CD4-positive, CD25-positive, alpha-beta regulatory T cell (primary cell): Measurements from ENCODE around the gene IGF1R. TPM values are rescaled to one million over a fixed set of nuclear protein-coding genes. Genes with fewer than 3 reads are reported as not detected.

ENCODE experiments used
- ATAC-seq, 2 donors: fragments of 150-1000 bp; cut with Tn5 transposase; one replicate each; pipeline ENCODE4 v1.10.0; 2021; ENCODE audit warnings: low read depth in 2 of 2, moderate number of reproducible peaks in 2 of 2, moderate library complexity in 1 of 2
- DNase-seq, 3 donors: peaks; one replicate each; pipeline versions ENCODE4 v3.0.0 to v3.0.0-alpha.2; 2012 to 2022; ENCODE audit warnings: mixed read lengths in 1 of 3
- H3K27ac ChIP-seq: one replicate; pipeline ENCODE4 v1.7.0; 2013; ENCODE audit warnings: mild to moderate bottlenecking, low read length; ENCODE audit not compliant: insufficient read depth, poor library complexity, severe bottlenecking
- H3K27me3 ChIP-seq: one replicate; pipeline ENCODE4 v1.7.0; 2013; ENCODE audit warnings: low read length; ENCODE audit not compliant: control insufficient read depth, insufficient read depth
- H3K36me3 ChIP-seq: one replicate; pipeline ENCODE4 v1.7.0; 2013; ENCODE audit warnings: mild to moderate bottlenecking, low read length, moderate library complexity; ENCODE audit not compliant: control insufficient read depth, insufficient read depth
- H3K4me1 ChIP-seq: 2 replicates; pipeline ENCODE4 v1.7.0; 2013; ENCODE audit warnings: mild to moderate bottlenecking, low read length; ENCODE audit not compliant: insufficient read depth, control insufficient read depth, poor library complexity, severe bottlenecking
- H3K4me3 ChIP-seq: one replicate; pipeline ENCODE4 v1.7.0; 2013; ENCODE audit warnings: low read depth, mild to moderate bottlenecking, low read length, moderate library complexity
- H3K9me3 ChIP-seq, 2 experiments: 1 replicate in 1 of 2; 2 replicates in 1 of 2; pipeline ENCODE4 v1.7.0; 2013; ENCODE audit warnings: low read length in 2 of 2, mild to moderate bottlenecking in 1 of 2, moderate library complexity in 1 of 2; ENCODE audit not compliant: control insufficient read depth in 2 of 2
- H3K27ac Mint-ChIP-seq, 3 donors: one replicate each; pipeline ENCODE4 v1.8.0; 2020 to 2022; ENCODE audit warnings: mild to moderate bottlenecking in 3 of 3, mixed read lengths in 3 of 3, moderate library complexity in 2 of 3
- H3K27me3 Mint-ChIP-seq: one replicate; pipeline ENCODE4 v1.8.0; 2022; ENCODE audit warnings: mild to moderate bottlenecking, mixed read lengths
- H3K36me3 Mint-ChIP-seq: one replicate; pipeline ENCODE4 v1.8.0; 2020; ENCODE audit warnings: mixed read lengths
- H3K4me1 Mint-ChIP-seq, 4 donors: one replicate each; pipeline ENCODE4 v1.8.0; 2020 to 2022; ENCODE audit warnings: mixed read lengths in 4 of 4, mild to moderate bottlenecking in 1 of 4
- H3K4me3 Mint-ChIP-seq, 4 donors: one replicate each; pipeline ENCODE4 v1.8.0; 2020 to 2022; ENCODE audit warnings: mild to moderate bottlenecking in 4 of 4, mixed read lengths in 4 of 4, moderate library complexity in 3 of 4
- H3K9me3 Mint-ChIP-seq, 7 donors: one replicate each; pipeline ENCODE4 v1.8.0; 2020 to 2022; ENCODE audit warnings: mixed read lengths in 7 of 7, mild to moderate bottlenecking in 3 of 7, moderate library complexity in 2 of 7
- polyA plus RNA-seq, 4 donors: library from polyadenylated mRNA; unstranded; fragments of 300-500 nt; fragmentation: Illumina TruSeq; gene quantifications; one replicate each; pipeline ENCODE4 v1.2.3, GENCODE V29; 2021
- total RNA-seq: library from RNA; stranded (reverse); gene quantifications from one replicate; pipeline ENCODE4 v1.2.3, GENCODE V29; 2022

IGF1R gene
- total RNA-seq (14.2 TPM), polyA plus RNA-seq (1 to 10 TPM; 1.6 to 4.2 (median 2.8) TPM)

- peaks cover 47% of the 10 kb centered on the region for H3K27me3 Mint-ChIP-seq
- H3K4me3 ChIP-seq = peak within 1 kb of the TSS; percentile 51
- H3K36me3 Mint-ChIP-seq = no peaks in the 10 kb centered on the region
- peak within 1 kb of the TSS; percentile 32 to 90 (median 86) for H3K4me3 Mint-ChIP-seq
- DNase-seq (peak; percentile 67 to 91 (median 84)), ATAC-seq (peak; percentile 72 to 78)
- H3K27ac Mint-ChIP-seq = peak within 1 kb of the TSS in 2 of 3 donors; percentile 74 to 89
- H3K9me3 Mint-ChIP-seq = peaks cover 0 to 5% (median 0%) of the 10 kb centered on the region in 7 donors
- H3K27me3 ChIP-seq = peaks cover 32% of the 10 kb centered on the region
- H3K4me1 Mint-ChIP-seq = peaks cover 0 to 27% (median 21%) of the 10 kb centered on the region in 4 donors
- H3K9me3 ChIP-seq = no peaks in the 10 kb centered on the region
- peaks cover 34% of the 10 kb centered on the region for H3K4me1 ChIP-seq
- H3K27ac ChIP-seq = peak within 1 kb of the TSS; percentile 80
- H3K36me3 ChIP-seq = no peaks in the 10 kb centered on the region
These were observed at the start of gene IGF1R for GRCh38 chr15:98647774-98648653. Gene IGF1R (plus strand): TSS chr15:98648539. CDS start chr15:98649582, 1,043 bp downstream.

DNA sequence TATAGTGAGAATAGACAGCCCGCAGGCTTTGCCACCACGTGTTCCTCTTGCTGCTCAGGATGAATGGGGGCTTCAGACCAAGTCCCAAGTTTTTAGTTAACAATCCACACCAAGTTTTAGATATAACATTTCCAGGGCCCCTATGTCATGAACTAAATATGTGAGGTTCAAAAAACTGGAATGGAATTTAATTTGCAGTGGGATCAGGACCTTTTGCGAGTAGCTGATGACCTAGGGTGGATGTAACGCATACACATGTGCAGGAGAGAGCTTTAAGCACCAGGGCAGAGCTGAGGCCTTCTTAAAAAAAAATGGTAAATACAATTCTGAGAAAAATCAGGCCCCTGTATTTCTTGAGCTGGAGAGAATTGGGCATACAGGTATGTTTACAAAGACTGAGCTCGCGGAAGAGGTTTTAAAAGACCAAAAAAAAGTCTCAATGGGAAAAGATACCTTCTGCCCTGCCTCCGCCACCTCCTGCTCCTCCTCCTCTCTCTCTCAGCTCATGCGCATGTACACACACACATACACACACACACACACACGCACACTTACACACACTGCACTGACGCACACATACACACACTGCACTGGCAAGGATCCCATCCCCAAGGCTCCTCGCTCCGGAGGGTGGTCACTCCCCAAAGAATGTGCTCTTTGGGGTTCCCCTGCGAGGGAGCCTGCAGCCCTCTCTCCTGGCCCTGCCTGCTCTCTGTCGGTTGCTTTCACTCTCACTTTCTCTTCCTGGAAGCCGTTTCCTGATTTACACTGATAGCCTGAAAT is 48.2 kb upstream of the IGF1R start:
- H3K4me1 Mint-ChIP-seq = peaks cover 5 to 17% (median 11%) of the 10 kb centered on the region in 4 donors
- peak overlapping the region in 3 of 4 donors; percentile 88 to 91 (median 90) for H3K4me3 Mint-ChIP-seq
- Histone ChIP-seq H3K4me1 (peaks cover 7% of the 10 kb centered on the region), H3K27ac (no peak overlapping the region), H3K36me3 (no peaks in the 10 kb centered on the region), H3K4me3 (peak overlapping the region; percentile 65), H3K9me3 (no peaks in the 10 kb centered on the region), H3K27me3 (no peaks in the 10 kb centered on the region)
- DNase-seq (peak in 2 of 3 donors; percentile 13 to 77), ATAC-seq (peak; percentile 65 to 68)
- peaks cover 0 to 1% (median 0%) of the 10 kb centered on the region in 7 donors for H3K9me3 Mint-ChIP-seq
- H3K36me3 Mint-ChIP-seq = no peaks in the 10 kb centered on the region
- H3K27me3 Mint-ChIP-seq = no peaks in the 10 kb centered on the region
- H3K27ac Mint-ChIP-seq = peak overlapping the region; percentile 57 to 95 (median 90)

- no peaks in the 10 kb centered on the region for H3K27me3 Mint-ChIP-seq
These were observed 43.4 kb upstream of the IGF1R start for GRCh38 chr15:98604983-98605382.

DNA sequence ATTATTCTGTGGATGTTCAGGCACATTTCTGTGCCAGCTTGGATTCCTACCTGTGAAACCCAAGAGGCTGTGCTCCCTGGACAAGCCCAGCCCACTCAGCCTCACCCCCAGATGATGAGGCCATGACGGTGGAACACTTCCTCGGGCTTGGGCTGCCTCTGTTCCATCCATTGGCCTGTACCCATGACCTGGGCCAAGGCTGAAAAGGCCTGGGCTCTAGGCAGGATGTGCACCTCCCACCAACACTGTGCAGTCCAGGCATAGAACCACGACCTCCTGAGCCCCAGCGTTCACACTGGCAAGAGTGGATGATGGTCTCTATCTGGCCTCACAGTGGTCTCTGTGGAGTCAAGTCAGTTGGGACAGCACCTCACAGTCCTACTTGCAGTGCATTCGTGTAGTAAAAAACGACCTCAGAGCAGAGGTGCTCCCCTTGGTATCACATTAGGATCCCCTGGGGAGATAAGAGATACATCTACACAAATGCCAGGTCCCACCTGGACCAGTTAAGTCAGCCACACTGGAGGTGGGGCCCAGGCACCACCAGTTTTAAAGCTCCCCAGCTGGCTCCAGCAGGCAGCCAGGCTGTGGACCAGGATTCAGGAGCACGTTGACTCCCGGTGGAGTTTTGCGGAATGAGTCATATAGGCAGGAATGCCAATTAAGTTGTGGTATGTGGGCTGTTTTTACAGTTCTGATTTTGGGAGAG is 39.0 kb upstream of the IGF1R start:
- Mint-ChIP-seq H3K27ac (no peak overlapping the region), H3K36me3 (no peaks in the 10 kb centered on the region), H3K4me3 (no peak overlapping the region), H3K4me1 (peaks cover 0 to 9% (median 2%) of the 10 kb centered on the region in 4 donors), H3K9me3 (no peaks in the 10 kb centered on the region), H3K27me3 (no peaks in the 10 kb centered on the region)
- H3K27ac ChIP-seq = no peak overlapping the region
- no peaks in the 10 kb centered on the region for H3K4me1 ChIP-seq
- DNase-seq = no peak
- H3K36me3 ChIP-seq = no peaks in the 10 kb centered on the region
- H3K4me3 ChIP-seq = no peak overlapping the region
- H3K9me3 ChIP-seq = no peaks in the 10 kb centered on the region
- H3K27me3 ChIP-seq = no peaks in the 10 kb centered on the region
- ATAC-seq = no peak

More at GRCh38 chr15:98604983-98605382, 43.4 kb upstream of the IGF1R start:
- H3K4me3 ChIP-seq = no peak overlapping the region
- H3K9me3 ChIP-seq = no peaks in the 10 kb centered on the region
- no peak overlapping the region for H3K27ac ChIP-seq
- H3K9me3 Mint-ChIP-seq = no peaks in the 10 kb centered on the region
- DNase-seq (no peak), ATAC-seq (no peak)
- H3K36me3 Mint-ChIP-seq = no peaks in the 10 kb centered on the region
- no peak overlapping the region for H3K27ac Mint-ChIP-seq
- peaks cover 5 to 9% (median 8%) of the 10 kb centered on the region in 4 donors for H3K4me1 Mint-ChIP-seq
- no peaks in the 10 kb centered on the region for H3K27me3 ChIP-seq
- peaks cover 2% of the 10 kb centered on the region for H3K4me1 ChIP-seq
- H3K4me3 Mint-ChIP-seq = no peak overlapping the region
- H3K36me3 ChIP-seq = no peaks in the 10 kb centered on the region

- H3K27ac ChIP-seq = no peak overlapping the region
- Mint-ChIP-seq H3K27me3 (no peaks in the 10 kb centered on the region), H3K4me1 (peaks cover 0 to 9% (median 2%) of the 10 kb centered on the region in 4 donors), H3K9me3 (no peaks in the 10 kb centered on the region), H3K36me3 (no peaks in the 10 kb centered on the region), H3K4me3 (no peak overlapping the region), H3K27ac (no peak overlapping the region)
- H3K4me3 ChIP-seq = no peak overlapping the region
- H3K36me3 ChIP-seq = no peaks in the 10 kb centered on the region
- no peak for DNase-seq
- no peak for ATAC-seq
- H3K27me3 ChIP-seq = no peaks in the 10 kb centered on the region
- H3K4me1 ChIP-seq = no peaks in the 10 kb centered on the region
- no peaks in the 10 kb centered on the region for H3K9me3 ChIP-seq
These were observed 37.3 kb upstream of the IGF1R start for GRCh38 chr15:98610991-98611390.

DNA sequence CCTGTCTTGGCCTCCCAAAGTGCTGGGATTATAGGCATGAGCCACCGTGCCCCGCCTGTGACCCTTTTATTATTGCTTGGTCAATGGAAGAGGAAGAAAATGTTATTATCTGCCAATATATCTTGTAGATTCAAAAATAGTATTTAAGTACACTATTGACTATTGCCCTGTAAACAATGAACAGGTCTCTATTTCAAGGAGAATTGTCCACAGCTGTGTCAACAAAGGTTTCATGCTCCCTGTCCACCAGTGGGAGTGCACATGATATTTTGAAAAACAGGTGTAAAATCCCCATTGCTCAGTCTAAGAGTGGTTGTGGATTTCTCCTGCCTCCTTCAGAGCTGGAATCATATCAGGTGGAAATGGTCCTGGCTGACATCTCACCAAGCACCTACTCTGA is 36.5 kb upstream of the IGF1R start:
- no peaks in the 10 kb centered on the region for H3K4me1 ChIP-seq
- Mint-ChIP-seq H3K36me3 (no peaks in the 10 kb centered on the region), H3K27ac (no peak overlapping the region), H3K27me3 (no peaks in the 10 kb centered on the region), H3K4me1 (peaks cover 0 to 9% (median 2%) of the 10 kb centered on the region in 4 donors), H3K4me3 (no peak overlapping the region), H3K9me3 (no peaks in the 10 kb centered on the region)
- H3K27me3 ChIP-seq = no peaks in the 10 kb centered on the region
- no peaks in the 10 kb centered on the region for H3K36me3 ChIP-seq
- H3K9me3 ChIP-seq = no peaks in the 10 kb centered on the region
- ATAC-seq (no peak), DNase-seq (no peak)
- no peak overlapping the region for H3K27ac ChIP-seq
- no peak overlapping the region for H3K4me3 ChIP-seq

DNA sequence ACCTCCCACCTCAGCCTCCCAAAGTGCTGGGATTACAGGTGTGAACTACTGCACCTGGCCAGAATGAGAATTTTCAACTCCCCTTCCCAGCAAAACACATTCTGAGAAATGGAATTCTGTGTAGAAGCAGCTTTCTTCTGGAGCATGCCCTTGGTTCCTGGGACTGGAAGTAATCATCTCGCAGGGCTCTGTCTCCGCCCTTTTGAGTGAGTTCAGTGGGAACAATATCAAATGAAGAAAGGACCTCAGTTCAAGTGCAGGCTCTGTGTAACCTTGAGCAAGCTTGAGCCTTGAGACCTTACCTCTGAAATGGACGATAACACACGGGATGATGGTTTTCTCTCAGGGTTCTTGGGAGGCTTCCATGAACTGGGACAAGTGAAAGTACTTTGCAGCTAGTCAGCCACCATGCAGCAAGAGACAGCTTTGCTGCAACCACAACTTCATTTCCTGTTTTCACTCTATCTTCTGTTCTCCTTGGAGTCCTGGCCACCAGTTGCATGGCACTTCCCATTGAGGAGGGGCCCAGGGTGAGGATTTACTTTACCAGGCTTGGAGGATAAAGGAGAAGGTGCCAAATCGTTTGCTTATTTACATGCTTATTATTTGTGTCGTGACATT is 35.7 kb upstream of the IGF1R start:
- no peak for ATAC-seq
- H3K36me3 Mint-ChIP-seq = no peaks in the 10 kb centered on the region
- H3K4me1 Mint-ChIP-seq = peaks cover 0 to 9% (median 2%) of the 10 kb centered on the region in 4 donors
- Histone ChIP-seq H3K4me3 (no peak overlapping the region), H3K27ac (no peak overlapping the region), H3K36me3 (no peaks in the 10 kb centered on the region), H3K9me3 (no peaks in the 10 kb centered on the region), H3K4me1 (no peaks in the 10 kb centered on the region), H3K27me3 (no peaks in the 10 kb centered on the region)
- H3K27ac Mint-ChIP-seq = peak overlapping the region in 1 of 3 donors; percentile 36
- no peaks in the 10 kb centered on the region for H3K9me3 Mint-ChIP-seq
- no peaks in the 10 kb centered on the region for H3K27me3 Mint-ChIP-seq
- DNase-seq = peak in 1 of 3 donors; percentile 15
- peak overlapping the region in 1 of 4 donors; percentile 35 for H3K4me3 Mint-ChIP-seq
